Thoracic aorta (tissue), 2 donors: ENCODE results near the gene SENP1. TPM values are rescaled to one million over a fixed set of nuclear protein-coding genes. Genes with fewer than 3 reads are reported as not detected.

ENCODE experiments used
- ATAC-seq: fragments of 150-250 bp; one replicate; pipeline ENCODE4 v1.8.0; 2017; ENCODE audit warnings: low read depth; ENCODE audit not compliant: insufficient number of reproducible peaks, low FRiP score
- DNase-seq: peaks from one replicate; pipeline ENCODE4 v3.0.0-alpha.2; 2020; ENCODE audit warnings: low spot score
- H3K27ac ChIP-seq, 2 donors: fragments of 200-600 bp; sonication (generic); 1 replicate in 1 of 2; 2 replicates in 1 of 2; pipeline ENCODE4 v1.5.1; 2016; ENCODE audit warnings: mild to moderate bottlenecking in 2 of 2, moderate library complexity in 2 of 2
- H3K27me3 ChIP-seq: fragments of 200-600 bp; sonication (generic); replicated peaks from 2 replicates; pipeline ENCODE4 v1.6.0; 2016; ENCODE audit warnings: mild to moderate bottlenecking; ENCODE audit not compliant: insufficient read depth
- H3K36me3 ChIP-seq: fragments of 200-600 bp; sonication (generic); one replicate; pipeline ENCODE4 v1.5.1; 2016
- H3K4me1 ChIP-seq, 2 donors: fragments of 200-600 bp; sonication (generic); 1 replicate in 1 of 2; 2 replicates in 1 of 2; pipeline versions ENCODE4 v1.5.1 to v1.6.0; 2016; ENCODE audit warnings: low read depth in 2 of 2, mild to moderate bottlenecking in 1 of 2; ENCODE audit not compliant: control insufficient read depth in 1 of 2
- H3K4me3 ChIP-seq: fragments of 200-600 bp; sonication (generic); 2 replicates; pipeline ENCODE4 v1.5.1; 2016; ENCODE audit warnings: mild to moderate bottlenecking
- H3K9me3 ChIP-seq: fragments of 200-600 bp; sonication (generic); 2 replicates; pipeline ENCODE4 v1.5.1; 2016
- total RNA-seq, 2 donors: library from RNA; depleted of rRNA; stranded (reverse); fragments of >200 nt; gene quantifications; one replicate each; pipeline versions ENCODE4 v1.1.0 to v1.2.3, GENCODE V29; 2016
- TF ChIP-seq, protein P1 (sequence below): fragments of 200-600 bp; sonication (generic); IDR thresholded peaks from one replicate; pipeline ENCODE4 v1.5.1; 2019; ENCODE audit warnings: antibody characterized with exemption

Gene SENP1
- total RNA-seq, 2 donors from 2014 or later: 23.2 to 24.6 TPM

DNA sequence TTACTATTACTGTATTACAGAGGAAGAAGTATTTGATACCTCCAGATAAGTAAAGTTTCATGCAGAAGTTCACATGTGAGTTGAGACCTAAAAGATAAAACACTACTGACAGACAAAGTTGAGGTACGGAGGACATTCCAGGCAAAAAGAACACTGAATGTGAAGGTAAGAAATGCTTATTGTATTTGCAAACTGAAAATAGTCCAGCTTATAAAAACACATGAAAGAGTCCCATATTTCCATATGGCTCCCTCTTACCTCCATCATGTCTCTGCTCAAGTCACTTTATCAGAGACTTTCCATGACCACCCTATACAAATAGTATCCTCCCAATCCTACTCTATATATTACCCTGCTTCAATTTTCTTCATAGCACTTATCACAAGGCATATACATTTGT, 35.8 kb downstream of the SENP1 start:
- no peak overlapping the region for H3K4me3 ChIP-seq
- ATAC-seq: no peak
- TF ChIP-seq, protein P1, sequence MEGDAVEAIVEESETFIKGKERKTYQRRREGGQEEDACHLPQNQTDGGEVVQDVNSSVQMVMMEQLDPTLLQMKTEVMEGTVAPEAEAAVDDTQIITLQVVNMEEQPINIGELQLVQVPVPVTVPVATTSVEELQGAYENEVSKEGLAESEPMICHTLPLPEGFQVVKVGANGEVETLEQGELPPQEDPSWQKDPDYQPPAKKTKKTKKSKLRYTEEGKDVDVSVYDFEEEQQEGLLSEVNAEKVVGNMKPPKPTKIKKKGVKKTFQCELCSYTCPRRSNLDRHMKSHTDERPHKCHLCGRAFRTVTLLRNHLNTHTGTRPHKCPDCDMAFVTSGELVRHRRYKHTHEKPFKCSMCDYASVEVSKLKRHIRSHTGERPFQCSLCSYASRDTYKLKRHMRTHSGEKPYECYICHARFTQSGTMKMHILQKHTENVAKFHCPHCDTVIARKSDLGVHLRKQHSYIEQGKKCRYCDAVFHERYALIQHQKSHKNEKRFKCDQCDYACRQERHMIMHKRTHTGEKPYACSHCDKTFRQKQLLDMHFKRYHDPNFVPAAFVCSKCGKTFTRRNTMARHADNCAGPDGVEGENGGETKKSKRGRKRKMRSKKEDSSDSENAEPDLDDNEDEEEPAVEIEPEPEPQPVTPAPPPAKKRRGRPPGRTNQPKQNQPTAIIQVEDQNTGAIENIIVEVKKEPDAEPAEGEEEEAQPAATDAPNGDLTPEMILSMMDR: no peak
- DNase-seq: no peak
- no peaks in the 10 kb centered on the region for H3K9me3 ChIP-seq
- H3K36me3 ChIP-seq: peaks cover 33% of the 10 kb centered on the region
- H3K27ac ChIP-seq: no peak overlapping the region
- H3K4me1 ChIP-seq: no peaks in the 10 kb centered on the region
- no peaks in the 10 kb centered on the region for H3K27me3 ChIP-seq

DNA sequence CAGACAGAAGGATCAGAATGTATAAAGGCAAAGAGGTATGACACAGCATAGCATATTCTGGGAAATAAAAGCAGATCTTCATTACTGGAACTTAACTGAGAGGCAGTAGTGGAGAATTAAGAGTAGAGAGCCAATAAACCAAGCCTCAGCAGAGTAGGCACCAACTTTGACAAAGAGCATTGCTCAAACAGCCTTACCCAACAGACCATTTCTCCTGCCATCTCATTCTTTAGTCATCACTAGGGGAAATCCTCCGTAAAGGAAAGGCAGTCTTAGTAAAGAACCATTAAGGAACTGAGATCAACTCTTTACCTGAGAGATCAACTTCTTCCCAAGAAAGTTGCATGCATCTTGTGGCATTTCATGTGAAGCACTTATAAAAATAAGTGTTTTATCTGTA, 36.6 kb downstream of the SENP1 start:
- H3K27me3 ChIP-seq: no peaks in the 10 kb centered on the region
- TF ChIP-seq, protein P1: no peak
- H3K4me3 ChIP-seq: no peak overlapping the region
- DNase-seq (no peak), ATAC-seq (no peak)
- no peak overlapping the region for H3K27ac ChIP-seq
- H3K4me1 ChIP-seq: no peaks in the 10 kb centered on the region
- H3K36me3 ChIP-seq: peaks cover 40% of the 10 kb centered on the region
- no peaks in the 10 kb centered on the region for H3K9me3 ChIP-seq

DNA sequence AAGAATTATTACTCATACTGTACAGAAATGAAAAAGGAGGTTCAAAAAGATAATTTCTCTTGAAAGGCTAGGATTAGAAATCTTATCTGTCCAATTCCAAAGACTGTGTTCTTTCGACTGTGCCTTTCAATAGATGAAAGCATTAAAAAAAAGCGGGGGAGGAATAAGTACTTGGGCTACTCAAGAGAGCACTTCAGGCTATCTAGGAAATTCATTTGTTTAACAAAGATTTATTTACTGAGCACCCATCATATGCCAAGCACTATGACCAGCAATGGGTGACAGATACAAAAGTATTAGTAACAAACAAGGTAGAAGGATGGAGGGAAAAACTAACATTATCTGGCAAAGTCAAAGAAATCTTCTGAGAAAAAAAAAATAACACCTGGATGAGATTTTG, 37.4 kb downstream of the SENP1 start:
- Histone ChIP-seq H3K4me1 (no peaks in the 10 kb centered on the region), H3K9me3 (no peaks in the 10 kb centered on the region), H3K27ac (no peak overlapping the region), H3K4me3 (no peak overlapping the region), H3K27me3 (no peaks in the 10 kb centered on the region), H3K36me3 (peaks cover 42% of the 10 kb centered on the region)
- ATAC-seq (no peak), DNase-seq (no peak)
- TF ChIP-seq, protein P1: no peak

DNA sequence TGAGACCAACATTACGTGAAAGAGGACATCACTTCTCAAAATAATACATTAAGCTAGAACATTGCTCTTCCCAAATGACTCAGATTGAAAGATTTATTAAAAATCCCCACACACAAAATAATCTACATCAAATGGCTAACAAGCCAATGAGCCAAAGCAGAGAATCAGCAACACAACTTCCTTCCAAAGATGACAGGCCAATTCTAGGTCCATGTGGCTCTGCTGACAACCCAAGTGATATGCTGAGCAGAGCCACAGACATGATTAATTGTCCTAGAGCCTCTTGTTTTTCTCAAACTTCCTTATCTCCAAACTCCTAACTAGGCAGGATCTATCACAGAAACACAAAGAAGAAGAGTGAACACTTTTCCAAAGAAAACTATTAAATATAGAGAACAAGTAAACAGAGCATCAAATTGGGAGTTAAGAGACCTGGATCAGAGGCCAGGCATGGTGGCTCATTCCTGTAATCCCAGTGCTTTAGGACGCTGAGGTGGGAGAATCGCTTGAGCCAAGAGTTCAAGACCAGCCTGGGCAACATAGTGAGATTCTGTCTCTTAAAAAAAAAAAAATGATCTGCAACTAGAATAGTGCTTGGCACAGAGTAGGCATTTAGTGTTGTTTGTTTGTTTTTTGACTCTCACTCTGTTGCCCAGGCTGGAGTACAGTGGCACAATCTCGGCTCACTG, 38.5 kb downstream of the SENP1 start:
- no peaks in the 10 kb centered on the region for H3K9me3 ChIP-seq
- no peak overlapping the region for H3K4me3 ChIP-seq
- H3K36me3 ChIP-seq: peaks cover 49% of the 10 kb centered on the region
- DNase-seq: no peak
- no peak for ATAC-seq
- no peak overlapping the region for H3K27ac ChIP-seq
- H3K4me1 ChIP-seq: no peaks in the 10 kb centered on the region
- TF ChIP-seq, protein P1: no peak
- H3K27me3 ChIP-seq: no peaks in the 10 kb centered on the region

DNA sequence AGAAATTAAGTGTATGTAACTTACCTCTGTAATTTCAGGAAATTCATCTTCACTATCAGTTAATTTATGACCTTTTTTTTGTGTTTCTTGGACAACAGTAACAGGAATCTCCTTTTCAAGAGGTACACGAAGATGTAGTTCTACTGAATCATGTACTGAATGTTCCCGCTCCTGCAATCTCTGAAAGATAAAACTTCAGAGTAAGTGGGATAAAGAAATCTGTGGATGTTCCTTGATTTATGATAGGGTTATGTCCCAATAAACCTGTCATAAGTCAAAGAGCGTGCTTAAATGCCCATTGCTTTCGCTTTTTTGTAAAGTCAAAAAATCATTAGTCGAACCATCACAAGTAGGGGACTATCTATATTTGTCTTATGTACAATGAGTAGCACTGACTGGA, 40.8 kb downstream of the SENP1 start:
- ATAC-seq (no peak), DNase-seq (no peak)
- H3K4me3 ChIP-seq: no peak overlapping the region
- no peak overlapping the region for H3K27ac ChIP-seq
- no peaks in the 10 kb centered on the region for H3K27me3 ChIP-seq
- TF ChIP-seq, protein P1: no peak
- H3K4me1 ChIP-seq: no peaks in the 10 kb centered on the region
- no peaks in the 10 kb centered on the region for H3K9me3 ChIP-seq
- peaks cover 61% of the 10 kb centered on the region for H3K36me3 ChIP-seq
